Transverse colon (tissue), 4 donors: Measurements from ENCODE around the gene PHOSPHO2. TPM values are rescaled to one million over a fixed set of nuclear protein-coding genes. Genes with fewer than 3 reads are reported as not detected.

Experiments used
- DNase-seq: peaks from one replicate; pipeline ENCODE4 v3.0.0-alpha.2; 2019
- H3K27ac ChIP-seq, 4 donors: fragments of 200-600 bp; sonication (generic); 2 replicates each; pipeline ENCODE4 v1.5.1; 2016 to 2018; ENCODE audit warnings: inconsistent platforms in 4 of 4
- H3K27me3 ChIP-seq: fragments of 200-600 bp; sonication (generic); 2 replicates; pipeline ENCODE4 v1.5.1; 2017; ENCODE audit warnings: inconsistent platforms
- H3K36me3 ChIP-seq, 4 donors: fragments of 200-600 bp; sonication (generic); 2 replicates each; pipeline ENCODE4 v1.5.1; 2017 to 2019; ENCODE audit warnings: inconsistent platforms in 4 of 4
- H3K4me1 ChIP-seq, 4 donors: fragments of 200-600 bp; sonication (generic); 2 replicates each; pipeline ENCODE4 v1.5.1; 2017 to 2020; ENCODE audit warnings: inconsistent platforms in 4 of 4
- H3K4me3 ChIP-seq, 4 donors: fragments of 200-600 bp; sonication (generic); 1 replicate in 1 of 4; 2 replicates in 3 of 4; pipeline versions ENCODE4 v1.5.1 to v1.6.1; 2017 to 2019; ENCODE audit warnings: inconsistent platforms in 4 of 4
- H3K9me3 ChIP-seq, 2 donors: fragments of 200-600 bp; sonication (generic); 2 replicates each; pipeline ENCODE4 v1.5.1; 2017 to 2019; ENCODE audit warnings: inconsistent platforms in 2 of 2
- EP300 ChIP-seq: sonication (generic); formaldehyde crosslinking; IDR thresholded peaks from one replicate; pipeline ENCODE4 v1.6.1; 2017; ENCODE audit warnings: antibody characterized with exemption, low read depth
- POLR2A ChIP-seq: fragments of 450-650 bp; IDR thresholded peaks from one replicate; pipeline ENCODE4 v1.6.1; 2016; ENCODE audit warnings: antibody characterized with exemption, mild to moderate bottlenecking, moderate library complexity
- POLR2AphosphoS5 ChIP-seq, 3 donors: sonication (generic); formaldehyde crosslinking; IDR thresholded peaks; one replicate each; pipeline ENCODE4 v1.6.1; 2016; ENCODE audit warnings: antibody characterized with exemption in 3 of 3
- WGBS, 2 donors: methylation state at CpG; one replicate each; pipeline ENCODE4 v1.1.5; 2018; ENCODE audit warnings: low coverage in 1 of 2; 5-methylcytosine and 5-hydroxymethylcytosine counted together
- in situ Hi-C, 4 donors: fragments of 200-750 bp; cut with MboI; loops; one replicate each; pipeline versions ENCODE4 v1.15.0 to v1.15.1; 2017; ENCODE audit warnings: low sequenced_read_pairs in 3 of 4, low pct_ligation_motif_present in 1 of 4, low pct_unique_long_range_greater_than_20kb in 1 of 4
- intact Hi-C: fragments of 100-400 bp; cut with DNase I; formaldehyde crosslinking; loops from one replicate; pipeline ENCODE4 v1.15.1; 2023; ENCODE audit warnings: low total_unique reads
- total RNA-seq, 4 donors: library from RNA; depleted of rRNA; stranded (reverse); fragments of >200 nt; gene quantifications; one replicate each; pipeline ENCODE4 v1.1.0, GENCODE V29; 2016
- TF ChIP-seq, protein P1 (sequence below), 5 experiments: fragments of 200-600 bp in 3 of 5; fragments of 450-650 bp in 2 of 5; sonication (generic) in 3 of 5; IDR thresholded peaks; 1 replicate in 2 of 5; 2 replicates in 3 of 5; pipeline ENCODE4 v1.5.1; 2016 to 2017; ENCODE audit warnings: antibody characterized with exemption in 5 of 5, inconsistent platforms in 3 of 5, mild to moderate bottlenecking in 2 of 5, moderate library complexity in 1 of 5

The PHOSPHO2 gene, protein sequence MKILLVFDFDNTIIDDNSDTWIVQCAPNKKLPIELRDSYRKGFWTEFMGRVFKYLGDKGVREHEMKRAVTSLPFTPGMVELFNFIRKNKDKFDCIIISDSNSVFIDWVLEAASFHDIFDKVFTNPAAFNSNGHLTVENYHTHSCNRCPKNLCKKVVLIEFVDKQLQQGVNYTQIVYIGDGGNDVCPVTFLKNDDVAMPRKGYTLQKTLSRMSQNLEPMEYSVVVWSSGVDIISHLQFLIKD
- total RNA-seq: 10 to 100 TPM in 2 of 4 donors, 1 to 10 TPM in 2; 2.6 to 16.5 (median 7.7) TPM

DNA sequence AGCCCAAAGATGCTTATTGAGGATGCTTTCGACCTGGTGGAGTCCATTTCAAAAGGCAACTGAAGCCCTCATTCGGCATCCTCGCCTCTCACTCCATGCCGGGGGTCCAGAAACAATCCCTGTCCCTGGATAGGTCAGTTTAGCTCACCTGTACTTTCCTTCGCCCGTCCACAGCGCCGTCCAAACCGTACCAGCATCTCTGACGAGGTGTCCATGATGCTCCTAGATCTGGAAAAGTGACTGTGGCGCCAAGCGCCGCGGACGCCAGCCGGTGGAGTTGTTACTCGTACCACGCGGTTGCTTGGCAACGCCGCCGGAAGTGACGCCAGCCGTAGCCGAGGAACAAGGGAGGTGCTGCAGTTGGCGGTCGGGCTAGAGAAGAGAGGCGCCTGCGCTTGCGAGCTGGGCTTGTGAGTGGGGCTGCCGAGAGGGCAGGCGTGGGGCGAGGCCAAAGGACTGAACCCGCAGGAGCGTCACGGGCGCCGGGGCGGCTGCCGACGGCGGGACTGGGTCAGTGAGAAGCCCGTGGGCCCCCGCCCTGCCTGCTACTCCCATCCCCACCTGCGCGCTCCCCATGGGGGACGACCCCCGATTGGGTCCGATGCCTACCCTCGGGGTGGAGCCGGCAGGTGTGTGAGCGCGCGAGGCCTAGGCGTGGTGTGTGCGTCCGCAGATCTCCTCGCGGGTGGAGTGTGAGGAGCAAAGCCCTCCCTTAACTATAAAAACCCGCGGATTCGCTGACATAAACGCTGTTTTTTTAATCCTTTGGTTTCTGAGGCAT, at the start of gene PHOSPHO2, which contains the start of gene CFAP210:
Gene PHOSPHO2 (plus strand): TSS at position 357 of the 781 bp plus-strand sequence. CDS start 6,503 bp downstream, outside the sequence.
Gene CFAP210 (minus strand): TSS at position 293 of the 781 bp plus-strand sequence. CDS start 78 bp downstream, at position 215.
- H3K4me3 ChIP-seq: peak within 1 kb of the TSS; percentile 66 to 88 (median 82)
- 0 to 3% methylated on average over 10 to 62 of the region's 63 CpGs for WGBS, 2 donors
- intact Hi-C loops (no loop called here), in situ Hi-C loops (loop anchor here in 1 of 4 donors (10.0 kb wide), 1 partner anchor 110 kb away; the partner anchor contains the start of gene PPIG)
- H3K27me3 ChIP-seq: no peaks in the 10 kb centered on the region
- H3K4me1 ChIP-seq: peaks cover 5 to 15% (median 8%) of the 10 kb centered on the region in 4 donors
- H3K9me3 ChIP-seq: no peaks in the 10 kb centered on the region
- H3K36me3 ChIP-seq: no peaks in the 10 kb centered on the region
- H3K27ac ChIP-seq: peak within 1 kb of the TSS; percentile 88 to 96 (median 92)
- TF ChIP-seq POLR2A: peak; percentile 93
- TF ChIP-seq, protein P1, sequence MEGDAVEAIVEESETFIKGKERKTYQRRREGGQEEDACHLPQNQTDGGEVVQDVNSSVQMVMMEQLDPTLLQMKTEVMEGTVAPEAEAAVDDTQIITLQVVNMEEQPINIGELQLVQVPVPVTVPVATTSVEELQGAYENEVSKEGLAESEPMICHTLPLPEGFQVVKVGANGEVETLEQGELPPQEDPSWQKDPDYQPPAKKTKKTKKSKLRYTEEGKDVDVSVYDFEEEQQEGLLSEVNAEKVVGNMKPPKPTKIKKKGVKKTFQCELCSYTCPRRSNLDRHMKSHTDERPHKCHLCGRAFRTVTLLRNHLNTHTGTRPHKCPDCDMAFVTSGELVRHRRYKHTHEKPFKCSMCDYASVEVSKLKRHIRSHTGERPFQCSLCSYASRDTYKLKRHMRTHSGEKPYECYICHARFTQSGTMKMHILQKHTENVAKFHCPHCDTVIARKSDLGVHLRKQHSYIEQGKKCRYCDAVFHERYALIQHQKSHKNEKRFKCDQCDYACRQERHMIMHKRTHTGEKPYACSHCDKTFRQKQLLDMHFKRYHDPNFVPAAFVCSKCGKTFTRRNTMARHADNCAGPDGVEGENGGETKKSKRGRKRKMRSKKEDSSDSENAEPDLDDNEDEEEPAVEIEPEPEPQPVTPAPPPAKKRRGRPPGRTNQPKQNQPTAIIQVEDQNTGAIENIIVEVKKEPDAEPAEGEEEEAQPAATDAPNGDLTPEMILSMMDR (IDR thresholded peaks at IDR 0.05): no peak
- TF ChIP-seq POLR2AphosphoS5 (IDR thresholded peaks at IDR 0.05): peak; percentile 87 to 95 (median 93)
- no peak for TF ChIP-seq EP300
- DNase-seq: peak; percentile 100

DNA sequence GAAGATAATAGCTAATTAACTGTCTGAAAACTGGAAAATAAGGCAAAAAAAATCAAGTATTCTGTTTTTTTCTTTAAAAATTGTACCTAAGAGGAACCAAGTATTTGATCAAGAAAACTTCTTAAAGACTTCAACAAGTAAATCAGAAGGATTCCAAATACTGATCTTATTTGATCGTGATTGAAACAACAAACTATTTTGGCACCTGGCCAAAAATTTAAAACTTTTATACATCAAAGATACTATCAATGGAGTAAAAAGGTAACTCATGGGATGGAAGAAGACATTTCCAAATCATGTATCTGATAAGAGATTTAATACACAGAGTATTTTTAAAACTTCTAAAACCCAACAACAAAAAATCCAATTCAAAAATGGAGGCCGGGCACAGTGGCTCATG, 46.8 kb upstream of the PHOSPHO2 start:
- 81 to 84% methylated on average over 2 of the region's 2 CpGs for WGBS, 2 donors
- no peak for TF ChIP-seq POLR2A
- no peak for TF ChIP-seq POLR2AphosphoS5 (IDR thresholded peaks at IDR 0.05)
- TF ChIP-seq, protein P1 (IDR thresholded peaks at IDR 0.05): no peak
- no peak for TF ChIP-seq EP300
- no peaks in the 10 kb centered on the region for H3K9me3 ChIP-seq
- intact Hi-C loops: no loop called here
- no peak overlapping the region for H3K27ac ChIP-seq
- peaks cover 6% of the 10 kb centered on the region for H3K27me3 ChIP-seq
- in situ Hi-C loops: no loop called here
- no peaks in the 10 kb centered on the region for H3K4me1 ChIP-seq
- no peak overlapping the region for H3K4me3 ChIP-seq
- no peak for DNase-seq
- H3K36me3 ChIP-seq: no peaks in the 10 kb centered on the region

DNA sequence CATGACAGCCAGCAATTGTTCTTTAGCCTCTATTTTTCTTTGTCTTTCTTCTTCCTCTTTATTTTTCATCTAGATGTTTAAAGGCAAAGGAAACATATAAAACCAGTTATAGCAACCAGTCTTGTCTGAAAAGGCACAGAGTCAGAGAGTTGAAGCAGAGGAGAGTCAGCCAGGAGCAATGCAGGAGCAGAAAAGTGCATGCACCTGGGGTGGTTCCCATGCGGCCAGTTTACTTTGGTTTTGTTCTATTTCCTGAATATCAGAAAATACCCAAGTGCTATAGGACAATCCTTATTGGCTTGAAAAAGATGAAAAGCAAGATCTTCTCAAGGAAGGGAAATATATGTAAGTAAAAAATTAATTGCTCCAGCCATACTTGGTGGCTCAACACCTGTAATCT, 45.0 kb upstream of the PHOSPHO2 start:
- in situ Hi-C loops: no loop called here
- H3K27me3 ChIP-seq: peaks cover 13% of the 10 kb centered on the region
- no peak overlapping the region for H3K4me3 ChIP-seq
- no peaks in the 10 kb centered on the region for H3K36me3 ChIP-seq
- H3K27ac ChIP-seq: no peak overlapping the region
- H3K9me3 ChIP-seq: no peaks in the 10 kb centered on the region
- intact Hi-C loops: no loop called here
- no peak for TF ChIP-seq EP300
- TF ChIP-seq, protein P1 (IDR thresholded peaks at IDR 0.05): no peak
- no peak for TF ChIP-seq POLR2A
- TF ChIP-seq POLR2AphosphoS5 (IDR thresholded peaks at IDR 0.05): no peak
- H3K4me1 ChIP-seq: no peaks in the 10 kb centered on the region
- WGBS, 2 donors: 56 to 61% methylated on average over 1 of the region's 1 CpG
- no peak for DNase-seq

DNA sequence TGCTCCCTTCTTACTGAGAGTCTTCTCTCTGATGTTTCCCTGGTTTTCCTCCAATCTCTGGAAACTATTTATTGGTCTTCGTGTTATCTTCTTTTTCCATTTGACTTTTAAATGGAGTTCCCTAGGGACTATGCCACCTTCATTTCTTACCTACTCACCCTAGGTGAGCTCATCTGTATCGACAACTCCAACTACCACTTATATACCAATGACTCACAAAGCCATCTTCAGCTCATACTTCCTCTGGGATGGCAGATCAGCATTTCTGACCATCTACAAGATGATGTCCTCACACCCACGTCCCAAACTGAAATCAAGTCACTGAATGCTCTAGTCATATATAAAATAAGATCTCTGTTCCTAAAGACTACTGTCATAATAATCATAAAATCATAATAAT, 40.6 kb upstream of the PHOSPHO2 start:
- no peak for DNase-seq
- peaks cover 13% of the 10 kb centered on the region for H3K27me3 ChIP-seq
- no peak overlapping the region for H3K4me3 ChIP-seq
- intact Hi-C loops: no loop called here
- in situ Hi-C loops: no loop called here
- 78 to 80% methylated on average over 3 of the region's 3 CpGs for WGBS, 2 donors
- H3K27ac ChIP-seq: no peak overlapping the region
- H3K9me3 ChIP-seq: no peaks in the 10 kb centered on the region
- H3K4me1 ChIP-seq: no peaks in the 10 kb centered on the region
- TF ChIP-seq, protein P1 (IDR thresholded peaks at IDR 0.05): no peak
- TF ChIP-seq POLR2AphosphoS5 (IDR thresholded peaks at IDR 0.05) (no peak), EP300 (no peak), POLR2A (no peak)
- no peaks in the 10 kb centered on the region for H3K36me3 ChIP-seq
